Measurements from ENCODE around the gene KANSL2.
A peak's percentile ranks its signal among the peaks of the same experiment; 100 is the strongest.
"Not testable (repeated sequence)": the region's sequence is repeated elsewhere in the genome, so short reads cannot be mapped to it uniquely, and the experiment has no call there.

Gene KANSL2, protein sequence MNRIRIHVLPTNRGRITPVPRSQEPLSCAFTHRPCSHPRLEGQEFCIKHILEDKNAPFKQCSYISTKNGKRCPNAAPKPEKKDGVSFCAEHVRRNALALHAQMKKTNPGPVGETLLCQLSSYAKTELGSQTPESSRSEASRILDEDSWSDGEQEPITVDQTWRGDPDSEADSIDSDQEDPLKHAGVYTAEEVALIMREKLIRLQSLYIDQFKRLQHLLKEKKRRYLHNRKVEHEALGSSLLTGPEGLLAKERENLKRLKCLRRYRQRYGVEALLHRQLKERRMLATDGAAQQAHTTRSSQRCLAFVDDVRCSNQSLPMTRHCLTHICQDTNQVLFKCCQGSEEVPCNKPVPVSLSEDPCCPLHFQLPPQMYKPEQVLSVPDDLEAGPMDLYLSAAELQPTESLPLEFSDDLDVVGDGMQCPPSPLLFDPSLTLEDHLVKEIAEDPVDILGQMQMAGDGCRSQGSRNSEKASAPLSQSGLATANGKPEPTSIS

DNA sequence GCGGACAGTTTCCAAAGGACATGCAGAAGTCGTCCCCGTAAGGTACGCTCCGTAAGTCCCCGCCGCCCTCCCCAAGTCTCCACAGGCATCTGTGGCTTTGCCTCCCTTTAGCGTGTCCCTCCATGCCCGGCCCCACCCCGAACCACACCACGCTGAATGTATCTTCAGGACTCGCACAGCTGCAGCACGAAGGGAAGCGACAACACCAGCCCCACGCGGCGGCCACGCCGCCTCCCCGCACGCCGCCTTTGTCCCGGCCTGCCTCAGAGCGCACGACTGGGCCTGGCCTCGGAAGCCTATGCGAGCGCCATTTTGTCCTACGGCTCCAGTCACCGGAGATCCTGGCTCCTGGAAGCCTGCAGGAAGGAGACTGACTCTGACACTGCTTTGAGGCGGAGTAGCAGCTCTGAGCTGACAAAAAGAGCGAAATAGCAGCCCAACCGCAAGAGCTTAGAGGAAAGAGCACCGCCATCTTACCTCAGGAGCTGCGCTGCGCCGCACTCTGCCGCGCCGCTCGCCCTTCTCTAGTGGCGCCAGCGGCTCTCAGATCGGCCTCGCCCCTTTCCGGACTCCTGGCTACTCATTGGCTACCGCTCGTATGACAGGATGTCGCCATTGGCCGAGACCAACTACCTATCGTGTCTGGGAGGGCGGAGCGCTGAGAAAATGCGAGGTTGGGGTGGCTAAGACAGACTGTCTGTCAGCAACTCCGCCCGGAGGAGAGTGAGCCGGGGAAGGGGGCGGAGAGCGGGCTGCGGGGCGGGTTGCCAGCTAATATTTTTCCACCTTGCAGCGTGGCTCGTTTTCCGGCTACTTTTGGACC, at the start of gene KANSL2:
Gene KANSL2, minus strand, starts transcription at position 529 of the 823 bp plus-strand sequence. CDS start 606 bp downstream, outside the sequence.
- DNase-seq: peak; percentile 96 to 97

DNA sequence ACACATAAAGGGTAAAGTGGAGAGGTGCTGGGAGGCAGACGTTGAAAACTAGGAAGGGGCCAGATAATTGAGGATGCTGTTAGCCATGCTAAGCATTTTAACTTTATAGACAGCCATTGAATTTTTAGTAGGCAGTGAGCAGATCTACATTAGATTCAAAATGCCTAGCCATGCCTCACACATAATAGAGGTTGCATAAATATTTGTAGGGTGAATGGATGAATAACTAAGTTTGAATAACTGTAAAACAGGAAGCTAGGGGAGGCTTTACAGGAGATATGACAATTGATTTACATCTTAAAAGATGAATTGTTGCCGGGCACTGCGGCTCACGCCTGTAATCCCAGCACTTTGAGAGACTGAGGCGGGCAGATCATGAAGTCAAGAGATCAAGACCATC, 46.8 kb upstream of the KANSL2 start:
- DNase-seq: no peak

DNA sequence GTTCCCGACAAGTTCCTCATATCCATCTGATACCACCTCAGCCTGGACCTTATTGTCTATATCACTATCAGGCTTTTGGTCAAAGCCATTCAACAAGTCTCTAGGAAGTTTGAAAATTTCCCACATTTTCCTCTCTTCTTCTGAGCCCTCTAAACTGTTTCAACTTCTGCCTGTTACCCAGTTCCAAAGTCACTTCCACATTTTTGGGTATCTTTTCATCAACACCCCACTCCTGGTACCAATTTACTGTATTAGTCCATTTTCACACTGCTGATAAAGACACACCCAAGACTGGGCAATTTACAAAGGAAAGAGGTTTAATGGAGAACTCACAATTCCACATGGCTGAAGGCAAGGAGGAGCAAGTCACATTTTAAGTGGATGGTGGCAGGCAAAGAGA, 38.7 kb upstream of the KANSL2 start:
- DNase-seq: not testable (repeated sequence)

DNA sequence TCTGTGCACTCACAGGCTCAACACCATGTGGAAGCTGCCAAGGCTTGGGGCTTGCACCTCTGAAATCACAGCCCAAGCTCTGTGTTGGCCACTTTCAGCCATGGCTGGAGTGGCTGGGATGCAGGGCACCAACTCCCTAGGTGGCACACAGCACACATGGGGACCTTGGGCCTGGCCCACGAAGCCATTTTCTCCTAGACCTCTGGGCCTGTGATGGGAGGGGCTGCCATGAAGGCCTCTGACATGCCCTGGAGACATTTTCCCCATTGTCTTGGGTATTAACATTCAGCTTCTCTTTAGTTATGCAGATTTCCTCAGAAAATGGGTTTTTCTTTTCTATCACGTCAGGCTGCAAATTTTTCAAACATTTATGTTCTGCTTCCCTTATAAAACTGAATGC, 38.1 kb upstream of the KANSL2 start:
- DNase-seq: not testable (repeated sequence)

DNA sequence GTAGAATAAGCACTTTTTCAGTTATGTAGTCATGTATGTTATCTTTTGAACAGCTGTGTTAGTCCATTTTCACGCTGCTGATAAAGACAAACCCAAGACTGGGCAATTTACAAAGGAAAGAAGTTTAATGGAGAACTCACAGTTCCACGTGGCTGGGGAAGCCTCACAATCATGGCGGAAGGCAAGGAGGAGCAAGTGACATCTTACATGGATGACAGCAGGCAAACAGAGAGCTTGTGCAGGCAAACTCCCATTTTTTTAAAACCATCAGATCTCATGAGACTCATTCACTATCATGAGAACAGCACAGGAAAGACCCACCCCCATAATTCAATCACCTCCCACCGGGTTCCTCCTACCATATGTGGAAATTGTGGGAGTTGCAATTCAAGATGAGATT, 37.0 kb upstream of the KANSL2 start:
- DNase-seq: not testable (repeated sequence)

DNA sequence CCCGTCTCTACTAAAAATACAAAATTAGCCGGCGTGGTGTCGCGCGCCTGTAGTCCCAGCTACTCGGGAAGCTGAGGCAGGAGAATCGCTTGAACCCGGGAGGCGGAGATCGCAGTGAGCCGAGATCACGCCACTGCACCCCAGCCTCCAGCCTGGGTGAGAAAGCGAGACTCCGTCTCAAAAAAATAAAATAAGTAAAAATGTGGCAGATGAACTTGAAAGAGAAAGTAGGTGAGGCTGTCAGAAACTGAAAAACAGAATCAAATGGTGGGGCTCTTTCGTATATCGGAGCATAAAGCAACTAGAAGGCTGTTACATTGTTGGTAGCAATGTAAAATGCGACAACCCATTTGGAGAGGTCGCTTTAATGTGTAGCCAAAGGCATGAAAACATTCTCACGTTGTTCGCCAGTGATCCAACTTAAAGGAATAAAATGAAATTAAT, 35.2 kb upstream of the KANSL2 start:
- DNase-seq: no peak

DNA sequence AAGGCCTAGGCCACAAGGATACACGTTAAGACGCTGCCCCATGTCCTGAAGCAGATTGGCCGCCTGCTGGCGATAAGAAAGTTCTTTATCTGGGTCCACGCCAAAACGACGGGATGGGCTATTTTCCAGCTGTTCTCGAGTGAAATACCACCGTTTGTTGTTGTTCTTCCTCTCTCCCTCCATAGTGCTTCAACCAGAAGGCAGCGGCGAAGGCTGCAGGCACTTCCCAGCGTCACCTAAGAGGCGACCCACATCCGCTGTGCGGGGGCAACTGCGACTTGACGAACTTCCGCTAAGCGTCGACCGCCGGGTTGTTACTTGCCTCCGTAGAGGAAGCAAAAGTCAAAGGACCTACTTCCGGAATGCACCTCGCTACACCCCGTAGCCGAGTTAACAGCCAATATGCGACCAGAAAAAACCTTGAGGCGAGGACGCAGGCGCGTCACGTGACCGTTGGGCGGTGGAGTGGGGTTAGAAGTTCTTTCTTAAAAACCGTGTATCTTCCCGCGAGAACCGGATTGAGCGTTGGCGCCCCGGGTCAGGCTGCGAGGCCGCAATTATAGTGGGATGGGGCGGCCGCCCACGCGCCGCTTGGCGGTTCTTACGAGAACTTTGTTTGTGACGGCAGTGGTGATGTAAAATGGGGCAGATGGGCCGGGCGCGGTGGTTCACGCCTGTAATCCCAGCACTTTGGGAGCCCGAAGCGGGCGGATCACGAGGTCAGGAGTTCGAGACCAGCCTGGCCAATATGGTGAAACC, 34.6 kb upstream of the KANSL2 start, which contains the start of gene CCNT1:
Gene CCNT1, minus strand, starts transcription at position 215 of the 759 bp plus-strand sequence. Its CDS starts 32 bp downstream, at position 183.
- DNase-seq: peak; percentile 99 to 100

DNA sequence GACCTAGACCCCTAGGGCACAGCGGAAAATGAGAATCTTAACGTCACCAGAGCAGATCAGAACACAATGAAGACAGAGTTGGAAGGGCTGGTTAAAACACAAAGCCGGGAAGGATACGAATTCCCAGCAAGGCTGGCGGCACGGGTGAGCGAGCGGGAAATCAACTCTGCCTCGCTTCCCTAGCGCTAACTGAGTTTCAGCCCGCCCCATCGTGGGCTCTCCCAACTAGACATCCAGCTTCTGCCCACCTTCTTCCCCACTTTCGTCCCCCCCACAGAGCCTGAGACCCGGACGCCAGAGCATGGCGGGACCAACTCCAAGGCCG, 34.1 kb upstream of the KANSL2 start:
- no peak for DNase-seq

DNA sequence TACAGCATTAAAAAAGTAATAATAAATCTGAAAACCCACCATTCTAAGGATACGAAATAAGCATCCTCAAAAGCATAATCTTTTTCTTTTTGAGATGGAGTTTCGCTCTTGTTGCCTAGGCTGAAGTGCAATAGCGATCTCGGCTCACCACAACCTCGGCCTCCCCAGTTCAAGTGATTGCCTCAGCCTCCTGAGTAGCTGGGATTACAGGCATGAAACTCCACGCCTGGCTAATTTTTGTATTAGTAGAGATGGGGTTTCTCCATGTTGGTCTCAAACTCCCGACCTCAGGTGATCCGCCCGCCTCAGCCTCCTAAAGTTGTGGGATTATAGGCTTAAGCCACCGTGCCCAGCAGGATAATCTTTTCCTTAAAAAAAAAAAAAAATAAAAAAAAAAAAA, 30.2 kb upstream of the KANSL2 start:
- DNase-seq: no peak

DNA sequence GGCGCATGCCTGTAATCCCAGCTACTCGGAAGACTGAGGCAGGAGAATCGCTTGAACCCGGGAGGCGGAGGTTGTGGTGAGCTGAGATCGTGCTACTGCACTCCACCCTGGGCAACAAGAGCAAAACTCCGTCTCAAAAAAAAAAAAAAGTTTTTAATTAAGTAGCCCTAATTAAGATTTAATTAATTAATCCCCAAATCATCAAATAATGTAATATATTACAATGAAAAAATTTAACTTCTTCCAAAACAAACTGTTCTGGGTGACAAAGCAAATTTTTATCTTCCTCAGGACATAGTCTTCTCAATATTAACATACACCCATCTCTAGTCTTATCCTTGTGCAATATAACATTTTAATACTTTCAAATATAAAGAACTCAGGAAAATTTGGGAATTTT, 16.8 kb upstream of the KANSL2 start:
- DNase-seq: not testable (repeated sequence)

DNA sequence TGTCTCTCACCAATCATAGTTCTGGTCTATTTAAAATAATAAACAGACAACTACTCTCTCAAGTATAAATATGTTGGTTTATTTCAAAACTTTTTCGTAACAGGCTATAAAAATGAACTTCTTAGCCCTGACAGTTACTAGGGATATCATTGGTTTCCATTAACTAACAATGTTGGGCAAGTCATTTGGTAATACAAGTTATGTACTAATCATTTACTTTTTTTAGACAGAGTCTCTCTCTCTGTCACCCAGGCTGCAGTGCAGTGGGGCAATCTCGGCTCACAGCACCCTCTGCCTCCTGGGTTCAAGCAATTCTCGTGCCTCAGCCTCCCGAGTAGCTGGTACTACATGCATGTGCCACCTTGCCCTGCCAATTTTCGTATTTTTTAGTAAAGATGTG, 14.6 kb upstream of the KANSL2 start:
- no peak for DNase-seq

DNA sequence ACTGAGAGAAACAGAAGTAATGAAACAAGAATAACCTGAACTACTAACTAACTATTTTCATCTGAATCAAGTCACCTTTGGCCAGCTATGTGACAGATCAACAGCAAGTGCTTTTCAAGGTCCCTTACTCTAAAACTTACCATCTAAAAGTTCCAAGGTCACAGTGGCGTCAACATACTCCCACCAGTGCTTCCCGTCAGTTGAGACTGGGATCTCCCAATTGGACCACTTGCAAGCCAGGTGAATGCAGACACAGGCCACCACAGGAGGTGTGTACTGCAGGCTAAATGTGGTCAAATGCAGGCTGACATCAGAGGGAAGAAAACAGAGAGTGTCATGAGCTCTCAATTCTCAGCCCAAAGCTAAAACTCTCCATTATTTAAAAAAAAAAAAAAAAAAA, 13.8 kb upstream of the KANSL2 start:
- DNase-seq: no peak

DNA sequence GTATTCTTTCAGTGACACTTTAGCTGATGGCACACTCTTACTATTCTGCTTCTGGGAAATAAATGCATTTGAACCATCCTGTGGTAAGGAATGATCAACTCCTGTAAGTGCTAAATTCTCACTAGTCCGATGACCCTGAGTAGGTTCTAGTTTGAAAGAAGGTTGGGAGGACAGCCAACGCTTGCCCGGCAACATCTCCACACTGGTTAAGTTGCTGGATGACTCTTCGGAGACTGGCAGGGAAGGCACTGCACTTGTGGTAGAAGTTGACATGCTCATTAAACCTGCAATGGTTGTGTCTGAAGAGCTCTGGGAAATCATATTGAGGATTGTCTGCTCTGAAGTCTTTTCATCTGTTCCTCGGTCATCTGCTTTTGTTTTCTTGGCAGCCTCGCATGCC, 12.0 kb upstream of the KANSL2 start:
- no peak for DNase-seq

DNA sequence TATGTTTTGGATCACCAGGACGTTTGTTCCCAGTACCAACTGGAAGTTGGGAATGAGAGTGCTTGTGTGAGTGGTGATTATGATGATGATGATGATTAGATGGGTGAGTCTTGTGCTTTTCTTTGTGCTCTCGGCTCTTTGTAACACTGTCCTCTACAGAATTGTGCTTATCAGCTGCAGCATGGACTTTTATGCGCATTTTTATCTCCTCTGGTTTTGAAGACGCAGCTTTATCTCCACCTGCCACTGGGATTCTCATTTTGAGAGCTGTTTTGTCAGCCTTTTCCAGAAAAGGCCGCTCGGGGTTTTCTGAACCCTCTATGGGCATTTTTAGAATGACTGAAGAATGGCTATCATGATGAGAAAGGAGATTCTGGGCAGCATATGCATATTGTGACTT, 11.5 kb upstream of the KANSL2 start:
- DNase-seq: no peak

DNA sequence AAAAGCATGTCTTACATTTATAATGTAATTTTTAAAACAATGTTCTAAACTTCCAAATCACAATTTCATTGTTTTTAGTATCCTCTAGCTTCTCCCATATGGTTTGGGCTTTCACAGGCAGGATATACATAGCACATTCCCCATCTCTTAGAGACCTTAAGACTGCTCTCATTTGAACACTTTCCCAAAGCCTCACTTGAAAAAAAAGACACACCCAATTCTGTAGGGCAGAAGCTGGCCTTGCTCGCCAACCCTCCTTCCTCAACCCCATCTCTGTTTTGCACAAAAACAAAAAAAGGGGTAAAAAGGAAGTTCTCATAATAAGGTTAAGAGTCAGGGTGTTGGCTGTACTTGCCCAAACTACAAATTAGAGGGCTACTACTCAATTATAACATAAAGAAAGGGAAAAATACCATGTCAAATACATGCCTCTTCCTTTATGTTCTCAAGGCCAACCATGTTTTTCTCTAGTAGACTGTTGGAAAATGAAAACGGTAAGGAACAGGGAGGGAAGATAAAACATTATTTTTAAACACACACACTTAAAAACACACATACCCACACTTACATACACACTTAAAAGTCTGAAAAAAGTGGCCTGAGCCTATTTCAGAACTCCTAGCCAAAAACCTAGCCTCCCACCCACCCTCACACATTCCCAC, 9.9 kb upstream of the KANSL2 start:
- no peak for DNase-seq

DNA sequence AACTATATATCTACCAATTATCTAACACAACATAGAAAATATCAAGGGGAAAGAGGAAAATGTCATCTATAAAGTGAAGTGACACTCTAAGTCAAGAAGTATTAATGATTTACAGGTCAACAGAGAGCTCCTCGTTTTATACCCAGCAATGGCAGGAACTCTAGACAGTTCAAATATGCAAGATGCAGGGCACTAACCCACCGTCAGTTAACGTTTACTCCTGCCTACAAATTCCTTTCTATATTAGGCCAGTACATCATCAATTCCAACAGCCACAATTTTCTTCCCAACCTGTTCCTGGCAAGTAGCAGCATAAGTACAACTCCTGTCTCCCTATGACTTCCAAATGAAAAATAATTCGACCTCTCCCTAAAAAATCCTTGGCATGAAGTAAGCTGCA, 9.0 kb upstream of the KANSL2 start:
- no peak for DNase-seq

DNA sequence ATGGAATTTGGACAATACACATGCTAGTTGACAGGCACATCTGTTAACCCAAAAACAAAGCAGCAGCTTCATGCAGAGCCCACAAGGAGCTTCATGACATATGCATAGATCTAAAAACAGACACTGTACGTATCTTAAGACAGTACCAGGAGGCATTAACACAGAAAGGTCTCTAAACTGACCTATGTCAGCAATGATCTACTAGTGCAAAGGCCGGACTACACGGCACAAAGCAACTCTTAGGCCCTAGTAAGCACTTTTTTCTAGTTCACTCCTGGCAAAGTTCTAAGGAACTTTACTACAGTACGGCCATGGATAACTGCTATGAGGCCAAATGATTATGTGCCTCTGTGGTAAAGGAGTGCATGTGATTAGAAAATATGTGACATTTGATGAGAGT, 8.4 kb upstream of the KANSL2 start:
- DNase-seq: no peak

DNA sequence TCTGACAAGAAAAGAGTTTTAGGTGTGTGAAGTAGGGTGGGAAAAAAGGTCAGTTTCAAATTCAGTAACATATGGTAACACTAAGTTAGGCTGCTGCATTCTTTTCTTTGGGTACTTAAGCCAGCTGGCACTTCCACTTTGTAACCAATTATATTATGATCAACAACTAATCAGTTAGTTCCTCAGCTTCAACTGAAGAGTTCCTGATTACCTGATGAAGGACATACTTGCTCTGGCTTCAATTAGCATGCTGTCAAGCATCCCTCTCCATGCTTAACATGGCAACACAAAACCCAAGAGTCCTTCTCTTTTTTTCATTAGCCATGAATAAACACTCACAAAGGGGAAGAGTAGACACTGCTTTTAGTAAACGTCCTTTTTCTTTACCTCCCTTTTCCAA, 6.8 kb upstream of the KANSL2 start:
- no peak for DNase-seq

DNA sequence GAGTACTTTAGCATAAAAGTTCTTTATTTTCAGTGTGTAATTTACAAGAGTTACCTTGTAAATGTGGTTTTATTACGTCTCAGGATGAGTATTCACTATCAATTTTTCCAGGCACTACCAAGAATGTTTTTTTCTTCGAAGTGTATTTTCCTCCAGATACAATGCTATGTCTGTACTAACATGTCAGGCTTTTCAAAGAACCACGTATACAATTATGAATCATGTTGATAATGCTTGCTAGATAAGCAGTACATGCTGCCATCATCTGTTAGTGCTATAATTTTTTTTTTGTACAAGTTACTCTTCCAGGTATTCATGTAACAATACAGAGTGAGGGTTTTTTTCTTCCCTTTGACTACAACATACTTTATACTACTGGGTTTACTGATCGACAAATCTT, 5.6 kb upstream of the KANSL2 start:
- no peak for DNase-seq

DNA sequence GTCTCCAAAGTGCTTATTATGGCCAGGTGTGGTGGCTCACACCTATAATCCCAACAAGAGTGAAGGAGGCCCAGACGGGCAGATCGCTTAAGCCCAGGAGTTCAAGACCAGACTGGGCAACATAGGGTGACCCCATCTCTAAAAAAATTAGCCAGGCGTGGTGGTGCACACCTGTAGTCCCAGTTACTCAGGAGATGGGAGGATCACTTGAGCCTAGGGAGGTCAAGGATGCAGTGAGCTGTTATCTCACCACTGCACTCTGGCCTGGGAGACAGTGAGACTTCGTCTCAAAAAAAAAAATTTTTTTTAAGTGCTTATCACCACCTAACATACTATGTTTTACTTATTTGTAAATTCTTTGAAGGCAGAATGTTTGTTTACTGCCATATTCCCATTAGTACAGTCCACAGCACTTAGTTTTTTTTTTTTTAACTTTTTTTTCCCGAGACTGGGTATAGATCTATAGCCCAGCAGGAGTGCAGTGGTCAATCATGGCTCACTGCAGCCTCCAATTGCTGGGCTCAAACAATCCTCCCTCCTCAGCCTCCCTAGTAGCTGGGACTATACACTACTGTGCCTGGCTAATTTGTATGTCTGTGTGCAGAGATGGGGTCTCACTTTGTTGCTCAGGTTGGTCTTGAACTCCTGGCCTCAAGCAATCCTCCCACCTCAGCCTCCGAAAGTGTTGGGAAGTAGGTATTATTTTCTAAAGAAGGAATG, 4.7 kb upstream of the KANSL2 start:
- no peak for DNase-seq

DNA sequence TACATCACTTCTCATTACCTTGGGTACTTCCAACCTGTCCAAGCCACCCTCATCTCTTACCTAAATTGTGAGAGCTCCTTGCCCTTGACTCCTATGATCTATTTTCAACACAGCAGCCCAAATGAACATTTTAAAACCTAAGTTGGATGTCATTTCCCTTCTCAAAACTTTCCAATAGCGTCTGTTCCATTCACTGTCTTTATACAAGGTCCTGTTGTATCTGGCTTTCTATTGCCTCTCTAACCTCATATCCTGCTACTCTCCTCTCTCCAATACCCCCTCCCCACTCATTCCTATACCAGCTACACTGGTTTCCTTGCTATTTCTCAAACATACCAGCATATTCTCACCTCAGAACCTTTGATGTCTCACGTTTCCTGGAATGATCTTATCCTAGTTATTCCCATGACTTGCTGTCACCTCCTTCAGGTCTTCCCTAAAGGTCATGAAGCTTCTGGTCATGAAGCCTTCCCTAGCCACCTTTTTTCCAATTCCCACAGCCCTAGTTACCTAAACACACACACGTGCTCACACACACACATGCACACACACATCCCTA, 4.1 kb upstream of the KANSL2 start:
- no peak for DNase-seq

DNA sequence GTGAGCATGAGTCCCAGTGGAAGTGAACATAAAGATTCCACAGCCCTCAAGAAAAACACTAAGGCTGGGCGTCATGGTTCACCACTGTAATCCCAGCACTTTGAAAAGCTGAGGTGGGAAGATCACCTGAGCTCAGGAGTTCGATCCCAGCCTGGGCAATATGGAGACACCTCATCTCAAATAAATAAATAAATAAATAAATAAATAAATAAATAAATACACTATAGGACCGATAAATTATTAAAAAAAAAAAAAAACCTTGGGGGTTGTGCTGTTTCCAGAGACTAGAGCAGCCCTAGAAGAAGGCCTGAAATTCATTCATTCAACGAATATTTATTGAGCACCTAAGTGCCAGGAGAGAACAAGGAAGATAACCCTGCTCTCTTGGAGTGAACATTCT, 1.5 kb upstream of the KANSL2 start:
- DNase-seq: no peak
